Tibial artery (tissue), 4 donors: ENCODE data around the gene CFAP251.

Experiments used
- DNase-seq, 2 donors: peaks; one replicate each; pipeline ENCODE4 v3.0.0-alpha.2; 2019
- H3K27ac ChIP-seq, 2 donors: fragments of 200-600 bp; sonication (generic) in 1 of 2; 1 replicate in 1 of 2; 2 replicates in 1 of 2; pipeline ENCODE4 v1.5.1; 2018 to 2019; ENCODE audit warnings: mild to moderate bottlenecking in 1 of 2
- H3K27me3 ChIP-seq, 2 donors: fragments of 200-600 bp; sonication (generic) in 1 of 2; one replicate each; pipeline versions ENCODE4 v1.5.1 to v1.6.0; 2016 to 2019
- H3K36me3 ChIP-seq, 3 donors: fragments of 200-600 bp; sonication (generic) in 2 of 3; one replicate each; pipeline ENCODE4 v1.5.1; 2016 to 2019; ENCODE audit warnings: mild to moderate bottlenecking in 2 of 3
- H3K4me1 ChIP-seq, 4 donors: fragments of 200-600 bp; sonication (generic) in 2 of 4; 1 replicate in 3 of 4; 2 replicates in 1 of 4; pipeline ENCODE4 v1.5.1; 2016 to 2019
- H3K4me3 ChIP-seq, 2 donors: fragments of 200-600 bp; sonication (generic) in 1 of 2; 1 replicate in 1 of 2; 2 replicates in 1 of 2; pipeline ENCODE4 v1.5.1; 2018 to 2019; ENCODE audit warnings: mild to moderate bottlenecking in 2 of 2
- H3K9me3 ChIP-seq, 3 donors: fragments of 200-600 bp; sonication (generic) in 1 of 3; one replicate each; pipeline ENCODE4 v1.5.1; 2016 to 2019
- intact Hi-C: fragments of 100-400 bp; cut with DNase I; formaldehyde crosslinking; loops from one replicate; pipeline ENCODE4 v1.15.0; 2023; ENCODE audit warnings: low total_unique reads
- TF ChIP-seq, protein P1 (sequence below), 2 experiments: fragments of 200-600 bp in 1 of 2; fragments of 450-650 bp in 1 of 2; IDR thresholded peaks; one replicate each; pipeline ENCODE4 v1.5.1; 2017 to 2019; ENCODE audit warnings: antibody characterized with exemption in 2 of 2, mild to moderate bottlenecking in 1 of 2, moderate library complexity in 1 of 2

Gene CFAP251

DNA sequence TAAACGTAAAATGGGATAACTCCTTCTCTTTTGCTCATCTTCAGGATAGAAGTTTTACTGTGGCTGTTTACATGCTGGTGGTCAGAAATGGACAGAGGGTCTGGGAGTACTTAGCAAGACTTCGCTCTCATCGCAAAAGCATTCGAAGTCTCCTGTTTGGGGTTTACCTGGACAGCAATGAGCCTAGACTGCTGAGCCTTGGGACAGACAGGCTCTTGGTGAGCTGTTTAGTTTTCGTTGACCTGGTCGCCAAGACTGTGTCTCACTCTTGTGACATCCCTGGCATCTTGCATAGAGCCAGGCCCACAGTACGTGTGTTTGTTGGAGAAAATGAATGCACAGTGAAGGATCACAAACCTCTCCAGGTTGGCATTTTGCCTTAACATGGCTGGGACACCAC lies 42.1 kb downstream of the CFAP251 start:
- H3K4me3 ChIP-seq = no peak overlapping the region
- H3K36me3 ChIP-seq = peaks cover 0 to 5% (median 0%) of the 10 kb centered on the region in 3 donors
- intact Hi-C loops = no loop called here
- no peaks in the 10 kb centered on the region for H3K4me1 ChIP-seq
- DNase-seq = no peak
- no peaks in the 10 kb centered on the region for H3K27me3 ChIP-seq
- TF ChIP-seq, protein P1, sequence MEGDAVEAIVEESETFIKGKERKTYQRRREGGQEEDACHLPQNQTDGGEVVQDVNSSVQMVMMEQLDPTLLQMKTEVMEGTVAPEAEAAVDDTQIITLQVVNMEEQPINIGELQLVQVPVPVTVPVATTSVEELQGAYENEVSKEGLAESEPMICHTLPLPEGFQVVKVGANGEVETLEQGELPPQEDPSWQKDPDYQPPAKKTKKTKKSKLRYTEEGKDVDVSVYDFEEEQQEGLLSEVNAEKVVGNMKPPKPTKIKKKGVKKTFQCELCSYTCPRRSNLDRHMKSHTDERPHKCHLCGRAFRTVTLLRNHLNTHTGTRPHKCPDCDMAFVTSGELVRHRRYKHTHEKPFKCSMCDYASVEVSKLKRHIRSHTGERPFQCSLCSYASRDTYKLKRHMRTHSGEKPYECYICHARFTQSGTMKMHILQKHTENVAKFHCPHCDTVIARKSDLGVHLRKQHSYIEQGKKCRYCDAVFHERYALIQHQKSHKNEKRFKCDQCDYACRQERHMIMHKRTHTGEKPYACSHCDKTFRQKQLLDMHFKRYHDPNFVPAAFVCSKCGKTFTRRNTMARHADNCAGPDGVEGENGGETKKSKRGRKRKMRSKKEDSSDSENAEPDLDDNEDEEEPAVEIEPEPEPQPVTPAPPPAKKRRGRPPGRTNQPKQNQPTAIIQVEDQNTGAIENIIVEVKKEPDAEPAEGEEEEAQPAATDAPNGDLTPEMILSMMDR (IDR thresholded peaks at IDR 0.05) = no peak
- no peaks in the 10 kb centered on the region for H3K9me3 ChIP-seq
- no peak overlapping the region for H3K27ac ChIP-seq

DNA sequence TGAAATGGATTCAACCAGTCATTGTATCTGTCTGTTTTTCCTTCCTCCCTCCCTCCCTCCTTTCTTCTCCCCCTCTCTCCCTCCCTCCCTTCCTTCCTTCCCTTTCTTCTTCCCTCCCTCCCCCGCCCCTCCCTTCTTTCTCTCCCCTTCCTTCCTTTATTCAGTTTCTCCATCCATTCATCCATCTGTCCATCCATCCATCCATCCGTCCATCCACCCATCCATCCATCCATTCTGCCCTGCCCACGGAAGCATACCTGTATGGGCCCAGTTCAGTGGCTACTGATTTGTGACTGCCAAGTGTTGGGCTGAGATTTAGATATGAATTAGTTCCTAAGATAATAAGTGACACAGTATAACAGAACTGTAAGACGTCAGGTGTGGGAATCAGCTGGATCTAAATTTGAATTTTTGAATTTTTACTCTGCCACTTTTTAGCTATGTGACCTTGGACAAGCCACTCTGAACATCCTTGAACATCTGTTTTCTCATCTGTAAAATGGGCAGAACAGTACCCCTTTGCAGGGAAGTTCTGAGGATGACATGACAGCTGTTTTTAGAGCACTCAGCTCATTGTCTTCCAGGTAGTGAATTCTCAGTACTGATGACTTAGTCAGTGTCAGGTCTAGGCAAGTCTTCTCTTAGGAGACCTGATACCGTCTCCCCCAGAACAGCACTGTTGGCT lies 42.9 kb downstream of the CFAP251 start:
- H3K4me3 ChIP-seq = no peak overlapping the region
- TF ChIP-seq, protein P1 (IDR thresholded peaks at IDR 0.05) = no peak
- H3K27me3 ChIP-seq = no peaks in the 10 kb centered on the region
- intact Hi-C loops = no loop called here
- H3K4me1 ChIP-seq = no peaks in the 10 kb centered on the region
- no peaks in the 10 kb centered on the region for H3K9me3 ChIP-seq
- H3K27ac ChIP-seq = no peak overlapping the region
- DNase-seq = no peak
- peaks cover 0 to 5% (median 0%) of the 10 kb centered on the region in 3 donors for H3K36me3 ChIP-seq

DNA sequence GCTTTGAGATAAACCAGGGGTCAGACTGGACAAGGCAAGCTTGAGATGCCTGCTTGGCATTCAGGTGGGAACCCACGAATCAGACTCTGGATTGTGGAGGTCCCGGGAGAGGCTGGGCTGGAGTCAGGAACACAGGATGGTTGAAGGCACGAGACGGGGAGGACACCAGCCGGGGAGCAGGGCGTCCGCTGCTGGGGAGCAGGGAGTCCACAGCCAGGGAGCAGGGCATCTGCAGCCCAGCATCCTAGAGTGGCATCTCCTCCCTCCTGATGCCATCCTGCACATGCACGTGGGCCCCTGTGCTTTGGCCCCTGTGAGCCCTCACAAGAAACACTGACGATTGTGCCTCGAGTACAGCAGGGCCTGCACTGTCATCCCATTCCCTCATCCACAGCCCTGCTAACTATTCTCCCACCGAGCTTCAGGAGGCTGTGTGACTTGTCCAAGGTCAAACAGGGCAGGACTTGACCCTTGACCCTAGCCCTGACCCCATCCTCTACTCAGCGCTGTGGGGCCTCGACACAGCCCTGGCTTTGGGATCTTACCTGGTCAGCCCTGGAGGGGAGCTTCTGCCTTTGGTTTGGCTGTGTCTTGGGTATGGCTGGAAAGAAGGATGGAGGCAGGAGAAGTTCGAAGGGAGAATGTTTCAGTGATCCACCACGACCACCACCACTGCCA lies 45.1 kb downstream of the CFAP251 start:
- TF ChIP-seq, protein P1 (IDR thresholded peaks at IDR 0.05) = no peak
- Histone ChIP-seq H3K9me3 (no peaks in the 10 kb centered on the region), H3K27ac (no peak overlapping the region), H3K27me3 (no peaks in the 10 kb centered on the region), H3K4me3 (no peak overlapping the region), H3K36me3 (peaks cover 0 to 11% (median 0%) of the 10 kb centered on the region in 3 donors), H3K4me1 (no peaks in the 10 kb centered on the region)
- DNase-seq = no peak
- intact Hi-C loops = no loop called here

DNA sequence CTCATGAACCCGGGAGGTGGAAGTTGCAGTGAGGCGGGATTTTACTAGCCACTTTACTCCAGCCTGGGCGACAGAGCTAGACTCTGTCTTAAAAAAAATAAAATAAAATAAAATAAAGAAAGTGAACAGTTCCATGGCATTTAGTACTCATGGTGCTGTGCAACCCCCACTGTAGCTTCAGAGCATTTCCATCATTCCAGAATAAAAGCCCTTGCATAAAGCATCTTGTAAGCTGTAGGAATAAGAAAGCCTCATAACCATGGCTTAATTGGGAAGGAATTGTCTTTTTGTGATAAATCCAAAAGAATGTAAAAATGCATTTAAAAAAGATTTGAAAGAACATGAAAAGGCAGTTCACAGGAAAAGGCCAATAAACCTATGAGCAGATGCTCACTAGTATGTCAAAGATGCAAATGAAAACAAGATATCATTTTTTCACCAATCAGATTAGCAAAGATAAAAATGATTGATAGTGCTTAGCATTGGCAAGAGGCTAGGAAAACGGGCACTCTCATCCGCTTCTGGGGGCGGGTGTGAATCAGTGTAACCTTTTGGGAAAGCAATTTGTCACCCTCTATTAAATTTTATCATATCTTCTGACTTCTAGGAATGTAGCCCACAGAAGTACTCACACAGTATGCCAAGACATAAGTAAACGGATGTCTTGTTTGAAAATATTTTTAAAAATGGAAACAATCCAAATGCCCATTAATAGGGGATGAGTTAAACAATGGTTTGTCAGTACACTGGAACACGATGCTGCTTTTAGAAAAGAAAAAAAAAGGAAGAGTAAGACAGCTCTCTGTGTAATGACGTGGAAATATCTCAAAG lies 46.6 kb downstream of the CFAP251 start:
- intact Hi-C loops = no loop called here
- DNase-seq = no peak
- Histone ChIP-seq H3K4me3 (no peak overlapping the region), H3K36me3 (peaks cover 0 to 11% (median 0%) of the 10 kb centered on the region in 3 donors), H3K27me3 (no peaks in the 10 kb centered on the region), H3K27ac (no peak overlapping the region), H3K9me3 (no peaks in the 10 kb centered on the region), H3K4me1 (no peaks in the 10 kb centered on the region)
- TF ChIP-seq, protein P1 (IDR thresholded peaks at IDR 0.05) = no peak

DNA sequence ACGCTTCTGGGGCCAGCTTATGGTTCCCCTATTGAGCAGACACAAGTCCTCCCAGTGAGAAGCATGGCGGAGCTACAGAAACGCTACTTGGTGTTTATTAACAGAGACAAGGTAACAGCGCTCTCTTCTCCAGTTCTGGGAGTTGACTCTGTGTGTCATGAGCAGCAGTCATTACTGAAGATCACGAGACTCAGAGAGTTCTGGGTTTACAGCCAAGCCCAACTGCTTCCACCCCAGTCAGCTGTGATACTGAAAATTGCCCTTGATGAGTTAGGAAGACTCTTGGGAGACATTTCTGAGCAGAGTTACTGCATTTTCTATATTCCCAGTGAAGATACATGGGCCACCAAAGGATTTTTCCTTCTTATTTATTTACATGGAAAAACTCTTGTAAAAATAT lies 48.6 kb downstream of the CFAP251 start:
- H3K27me3 ChIP-seq = no peaks in the 10 kb centered on the region
- H3K27ac ChIP-seq = no peak overlapping the region
- peaks cover 0 to 5% (median 0%) of the 10 kb centered on the region in 4 donors for H3K4me1 ChIP-seq
- no peaks in the 10 kb centered on the region for H3K9me3 ChIP-seq
- H3K4me3 ChIP-seq = no peak overlapping the region
- DNase-seq = no peak
- intact Hi-C loops = no loop called here
- TF ChIP-seq, protein P1 (IDR thresholded peaks at IDR 0.05) = no peak
- H3K36me3 ChIP-seq = peaks cover 0 to 8% (median 0%) of the 10 kb centered on the region in 3 donors
